Activated CD8-positive, alpha-beta memory T cell treated with anti-CD3 and anti-CD28 coated beads, Interleukin-2, amount 50 U/mL, for 1 hour (primary cell): ENCODE results near the gene ZBTB22.

Experiments used
- DNase-seq: peaks from one replicate; pipeline ENCODE4 v3.0.0-alpha.2; 2020; ENCODE audit errors: extremely low read depth

ZBTB22 gene

GRCh38 chr6:33329058-33329457, 11.5 kb upstream of the ZBTB22 start:
- DNase-seq: no peak

- no peak for DNase-seq
These were observed 6.6 kb upstream of the ZBTB22 start for GRCh38 chr6:33324125-33324524.

- DNase-seq: no peak
These were observed 6.0 kb upstream of the ZBTB22 start for GRCh38 chr6:33323623-33323948.

GRCh38 chr6:33321227-33321626, 3.7 kb upstream of the ZBTB22 start:
- no peak for DNase-seq

GRCh38 chr6:33320315-33321181, 3.0 kb upstream of the ZBTB22 start:
- no peak for DNase-seq

GRCh38 chr6:33319939-33320314, 2.4 kb upstream of the ZBTB22 start:
- no peak for DNase-seq

- DNase-seq: no peak
These were observed 1.0 kb upstream of the ZBTB22 start for GRCh38 chr6:33318426-33319073.

GRCh38 chr6:33317419-33317668, 200 bp downstream of the ZBTB22 start:
- no peak for DNase-seq

- DNase-seq: no peak
These were observed 733 bp downstream of the ZBTB22 start for GRCh38 chr6:33316603-33317418.

- DNase-seq: no peak
These were observed 1.5 kb downstream of the ZBTB22 start for GRCh38 chr6:33315793-33316602.

- DNase-seq: no peak
These were observed 2.4 kb downstream of the ZBTB22 start for GRCh38 chr6:33314943-33315792.

- DNase-seq: no peak
These were observed 3.0 kb downstream of the ZBTB22 start for GRCh38 chr6:33314515-33314942.

GRCh38 chr6:33313709-33314514, 3.6 kb downstream of the ZBTB22 start, which contains the start of gene TAPBP:
TSS of gene TAPBP (minus strand) at chr6:33314078. CDS start at chr6:33314041, 37 bp downstream.
- no peak for DNase-seq

GRCh38 chr6:33313105-33313708, 4.3 kb downstream of the ZBTB22 start:
- DNase-seq: no peak

GRCh38 chr6:33312361-33313104, 5.0 kb downstream of the ZBTB22 start:
- DNase-seq: peak; percentile 79

- no peak for DNase-seq
These were observed 11.2 kb downstream of the ZBTB22 start for GRCh38 chr6:33306356-33306755.

- no peak for DNase-seq
These were observed 12.5 kb downstream of the ZBTB22 start for GRCh38 chr6:33305052-33305451.

GRCh38 chr6:33304216-33304615, 13.3 kb downstream of the ZBTB22 start:
- DNase-seq: no peak

- no peak for DNase-seq
These were observed 15.7 kb downstream of the ZBTB22 start for GRCh38 chr6:33301877-33302276.
